ENCODE results near the gene TOP3B.

DNA sequence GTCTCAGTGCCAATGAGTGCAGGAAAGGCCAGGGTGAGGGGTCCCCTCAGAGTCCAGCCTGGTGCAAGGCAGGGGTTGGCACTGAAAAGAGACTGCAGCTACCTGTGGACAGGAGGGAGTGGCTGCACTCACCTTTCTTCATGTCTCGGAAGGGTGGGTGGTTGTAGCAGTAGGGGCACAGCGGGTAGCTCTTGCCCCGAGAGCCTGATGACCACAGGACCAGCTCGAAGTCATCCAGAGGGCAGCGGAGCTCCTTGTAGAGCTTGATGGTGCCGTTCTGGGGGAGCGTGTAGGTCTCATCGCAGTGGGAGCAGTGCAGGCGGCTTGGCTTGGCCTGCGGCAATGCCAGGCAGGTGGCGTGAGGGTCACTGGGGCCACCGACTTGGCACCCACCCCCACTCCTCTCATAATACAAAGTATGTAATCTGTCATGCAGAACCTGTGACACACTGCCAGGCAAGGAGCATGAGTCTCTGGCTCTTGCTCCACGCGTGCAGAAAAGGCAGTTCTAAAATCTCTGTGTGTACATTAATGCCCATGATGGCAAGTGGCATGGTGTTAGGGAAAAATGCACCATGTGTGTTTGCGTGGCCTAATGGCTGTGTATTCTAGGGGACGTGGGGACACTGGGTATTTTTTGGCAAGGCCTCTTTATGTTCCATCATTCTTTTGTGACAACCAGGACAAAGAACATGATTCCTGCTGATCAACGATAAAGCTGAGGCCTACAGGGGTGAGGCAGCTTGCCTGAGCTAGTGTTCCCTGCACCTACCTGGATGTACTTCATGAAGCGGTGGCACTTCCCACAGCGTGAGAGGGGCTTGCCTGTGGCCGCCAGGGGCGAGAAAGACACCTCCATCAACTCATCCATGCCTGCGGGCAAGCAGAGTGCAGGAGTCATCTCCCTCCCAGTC, 24.0 kb downstream of the TOP3B start:
- TF ChIP-seq POLR2A (IDR thresholded peaks at IDR 0.05), result no peak
- TF ChIP-seq, protein P1, sequence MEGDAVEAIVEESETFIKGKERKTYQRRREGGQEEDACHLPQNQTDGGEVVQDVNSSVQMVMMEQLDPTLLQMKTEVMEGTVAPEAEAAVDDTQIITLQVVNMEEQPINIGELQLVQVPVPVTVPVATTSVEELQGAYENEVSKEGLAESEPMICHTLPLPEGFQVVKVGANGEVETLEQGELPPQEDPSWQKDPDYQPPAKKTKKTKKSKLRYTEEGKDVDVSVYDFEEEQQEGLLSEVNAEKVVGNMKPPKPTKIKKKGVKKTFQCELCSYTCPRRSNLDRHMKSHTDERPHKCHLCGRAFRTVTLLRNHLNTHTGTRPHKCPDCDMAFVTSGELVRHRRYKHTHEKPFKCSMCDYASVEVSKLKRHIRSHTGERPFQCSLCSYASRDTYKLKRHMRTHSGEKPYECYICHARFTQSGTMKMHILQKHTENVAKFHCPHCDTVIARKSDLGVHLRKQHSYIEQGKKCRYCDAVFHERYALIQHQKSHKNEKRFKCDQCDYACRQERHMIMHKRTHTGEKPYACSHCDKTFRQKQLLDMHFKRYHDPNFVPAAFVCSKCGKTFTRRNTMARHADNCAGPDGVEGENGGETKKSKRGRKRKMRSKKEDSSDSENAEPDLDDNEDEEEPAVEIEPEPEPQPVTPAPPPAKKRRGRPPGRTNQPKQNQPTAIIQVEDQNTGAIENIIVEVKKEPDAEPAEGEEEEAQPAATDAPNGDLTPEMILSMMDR (IDR thresholded peaks at IDR 0.05), result no peak
